GM19452 (cell line): Measurements from ENCODE around the gene KRT222.

Experiments
- ATAC-seq: cut with Tn5 transposase; IDR thresholded peaks from one replicate; pipeline ENCODE4 v1.9.1; 2021; ENCODE audit not compliant: unreplicated experiment

KRT222 gene

GRCh38 chr17:40659911-40660310 is 5.1 kb downstream of the KRT222 start:
- ATAC-seq, result no peak

- no peak for ATAC-seq
Observed at GRCh38 chr17:40658396-40658795, 6.6 kb downstream of the KRT222 start.

- no peak for ATAC-seq
Observed at GRCh38 chr17:40651939-40652338, 13.0 kb downstream of the KRT222 start.

GRCh38 chr17:40648384-40648968 is 16.5 kb downstream of the KRT222 start:
- no peak for ATAC-seq

GRCh38 chr17:40647624-40648383 is 17.2 kb downstream of the KRT222 start, which contains the start of gene SMARCE1:
Gene SMARCE1, minus strand, starts transcription at chr17:40647818. Its CDS starts 2,016 bp downstream, at chr17:40645802.
- peak; percentile 67 for ATAC-seq

GRCh38 chr17:40646791-40647623 is 18.0 kb downstream of the KRT222 start:
- ATAC-seq, result peak; percentile 42

GRCh38 chr17:40645943-40646342 is 19.0 kb downstream of the KRT222 start:
- no peak for ATAC-seq

GRCh38 chr17:40645291-40645690 is 19.7 kb downstream of the KRT222 start:
- ATAC-seq, result no peak

- no peak for ATAC-seq
Observed at GRCh38 chr17:40637931-40638330, 27.0 kb downstream of the KRT222 start.

- no peak for ATAC-seq
Observed at GRCh38 chr17:40633871-40634270, 31.1 kb downstream of the KRT222 start.

GRCh38 chr17:40632216-40632615 is 32.8 kb downstream of the KRT222 start:
- no peak for ATAC-seq

GRCh38 chr17:40629842-40630241 is 35.1 kb downstream of the KRT222 start:
- ATAC-seq, result no peak

GRCh38 chr17:40625311-40625710 is 39.7 kb downstream of the KRT222 start:
- no peak for ATAC-seq

- no peak for ATAC-seq
Observed at GRCh38 chr17:40623419-40624210, 41.4 kb downstream of the KRT222 start.

- no peak for ATAC-seq
Observed at GRCh38 chr17:40622509-40622928, 42.5 kb downstream of the KRT222 start.

- ATAC-seq, result no peak
Observed at GRCh38 chr17:40621578-40621977, 43.4 kb downstream of the KRT222 start.

- ATAC-seq, result no peak
Observed at GRCh38 chr17:40621019-40621418, 44.0 kb downstream of the KRT222 start.

GRCh38 chr17:40618754-40619625 is 46.0 kb downstream of the KRT222 start:
- ATAC-seq, result no peak

- no peak for ATAC-seq
Observed at GRCh38 chr17:40617678-40618240, 47.2 kb downstream of the KRT222 start.

GRCh38 chr17:40616592-40616991 is 48.4 kb downstream of the KRT222 start:
- no peak for ATAC-seq
